ENCODE results near the gene HSD17B13.
"Not testable (repeated sequence)": the region's sequence is repeated elsewhere in the genome, so short reads cannot be mapped to it uniquely, and the experiment has no call there.

The HSD17B13 gene

DNA sequence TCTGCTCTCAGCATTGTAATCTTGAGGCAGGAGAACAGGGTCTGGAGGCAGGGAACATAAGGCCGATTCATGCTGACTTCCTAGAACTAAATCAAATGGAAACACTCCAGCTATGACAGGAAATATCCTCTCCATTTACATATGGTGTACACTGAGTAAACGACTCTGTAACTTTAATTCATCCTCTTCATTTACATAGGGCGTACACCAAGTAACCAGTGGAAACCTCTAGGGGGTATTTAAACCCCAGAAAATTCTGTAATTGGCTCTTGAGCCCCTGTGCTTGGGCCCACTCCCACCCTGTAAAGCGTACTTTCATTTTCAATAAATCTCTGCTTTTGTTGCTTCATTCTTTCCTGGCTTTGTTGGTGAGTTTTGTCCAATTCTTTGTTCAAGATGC is 7.7 kb downstream of the HSD17B13 start:
- DNase-seq: not testable (repeated sequence)

DNA sequence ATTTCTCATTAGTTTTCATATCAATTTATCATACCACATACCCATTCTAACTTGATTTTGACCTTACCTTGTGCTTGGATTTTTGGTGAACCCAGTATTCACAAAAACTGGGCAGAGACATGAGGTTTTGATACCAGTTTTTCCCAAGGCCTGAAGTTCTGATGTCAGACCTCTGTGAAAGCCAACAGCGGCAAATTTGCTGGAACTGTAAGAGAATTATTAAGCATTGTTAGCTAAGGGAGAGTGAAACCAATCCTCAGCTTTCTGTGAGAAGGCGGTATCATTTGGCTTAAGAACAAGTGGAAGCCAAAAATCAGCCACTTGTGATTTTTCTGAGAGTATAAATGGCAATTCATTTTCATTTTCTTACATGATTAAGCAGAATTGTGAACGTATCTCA is 8.9 kb downstream of the HSD17B13 start:
- no peak for DNase-seq

DNA sequence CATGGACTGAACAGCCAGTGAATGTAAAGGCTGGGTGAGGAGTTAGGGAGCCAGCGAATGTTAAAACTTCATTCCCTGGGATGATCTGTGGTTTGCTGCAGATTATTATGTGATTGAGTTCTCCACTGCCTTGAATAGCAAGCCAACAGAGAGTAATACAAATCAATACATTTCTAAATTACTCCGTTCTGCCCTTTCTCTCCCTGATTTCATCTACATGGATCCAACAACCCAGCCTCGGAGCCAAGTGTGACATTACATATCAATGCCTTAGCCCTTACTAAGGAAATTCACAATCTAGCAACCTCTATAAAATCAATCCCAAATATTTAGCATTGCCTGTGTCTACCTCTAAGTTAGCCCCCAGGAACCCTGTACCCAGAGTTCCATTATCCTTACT is 11.0 kb downstream of the HSD17B13 start:
- DNase-seq: no peak

DNA sequence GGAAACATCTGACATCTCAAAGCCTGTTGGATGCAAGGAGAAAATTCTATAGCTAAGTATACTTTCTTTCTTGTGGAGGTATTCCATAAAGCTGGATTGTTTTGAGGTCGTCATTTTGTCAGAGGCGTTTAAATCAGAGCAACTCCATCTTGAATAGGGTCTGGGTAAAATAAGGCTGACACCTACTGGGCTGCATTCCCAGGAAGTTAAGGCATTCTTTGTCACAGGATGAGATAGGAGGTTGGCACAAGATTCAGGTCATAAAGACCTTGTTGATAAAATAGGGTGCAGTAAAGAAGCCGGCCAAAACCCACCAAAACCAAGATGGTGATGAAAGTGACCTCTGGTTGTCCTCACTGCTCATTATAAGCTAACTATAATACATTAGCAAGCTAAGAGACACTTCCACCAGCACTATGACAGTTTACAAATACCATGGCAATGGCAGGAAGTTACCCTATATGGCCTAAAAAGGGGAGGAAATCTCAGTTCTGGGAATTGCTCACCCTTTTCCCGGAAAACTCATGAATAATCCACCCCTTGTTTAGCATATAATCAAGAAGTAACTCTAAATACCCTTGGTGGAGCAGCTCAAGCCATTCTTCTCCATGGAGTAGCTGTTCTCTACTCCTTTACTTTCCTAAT is 11.9 kb downstream of the HSD17B13 start:
- no peak for DNase-seq

DNA sequence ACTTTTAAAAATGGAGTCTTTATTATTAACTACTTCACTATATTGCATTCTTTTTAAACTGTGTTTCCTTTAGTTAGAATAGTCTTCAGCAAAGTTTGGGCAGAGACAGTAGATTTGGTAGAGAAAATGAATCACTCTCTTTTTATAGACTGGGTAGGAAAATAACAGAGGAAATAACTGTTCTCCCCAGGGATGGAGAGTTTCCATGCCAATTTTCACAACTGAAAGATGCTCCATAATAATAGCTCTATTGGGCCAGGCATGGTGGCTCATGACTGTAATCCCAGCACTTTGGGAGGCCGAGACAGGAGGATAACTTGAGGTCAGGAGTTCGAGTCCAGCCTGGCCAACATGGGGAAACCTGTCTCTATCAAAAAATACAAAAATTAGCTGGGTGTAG is 13.1 kb downstream of the HSD17B13 start:
- DNase-seq: no peak

DNA sequence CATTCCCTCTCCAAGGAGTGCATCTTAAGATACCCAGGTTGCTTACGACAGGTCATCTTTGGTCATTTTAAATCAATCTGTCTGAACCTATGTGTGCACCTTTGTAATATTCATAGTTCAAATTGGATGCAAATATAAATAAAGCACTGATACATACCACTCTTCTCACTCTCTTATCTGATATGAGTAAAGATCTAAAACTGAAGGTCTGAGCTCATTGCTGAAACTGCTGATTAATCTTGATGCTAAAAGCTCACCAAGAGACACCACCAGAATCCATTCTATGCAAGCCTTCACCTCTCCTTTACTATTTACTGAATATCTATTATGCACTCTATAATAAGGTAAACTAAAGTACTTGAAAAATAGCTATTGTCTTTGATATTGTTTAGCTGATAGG is 16.6 kb downstream of the HSD17B13 start:
- no peak for DNase-seq

DNA sequence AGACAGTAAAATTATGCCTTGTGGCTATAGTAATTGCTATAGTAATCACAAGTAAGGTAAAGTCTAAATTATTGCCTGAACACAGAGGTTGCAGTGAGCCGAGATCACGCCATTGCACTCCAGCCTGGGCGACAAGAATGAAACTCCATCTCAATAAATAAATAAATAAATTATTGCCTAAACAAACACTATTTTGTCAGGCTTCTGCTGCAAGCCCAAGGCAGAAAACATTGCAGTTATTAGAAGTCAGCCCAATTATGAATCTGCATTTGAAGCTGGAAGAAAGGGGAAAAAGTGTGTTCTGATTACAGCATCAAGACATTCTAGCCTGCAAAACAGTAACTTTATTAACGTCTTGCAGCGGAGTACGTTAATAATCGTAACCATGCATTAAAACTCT is 17.1 kb downstream of the HSD17B13 start:
- DNase-seq: no peak

DNA sequence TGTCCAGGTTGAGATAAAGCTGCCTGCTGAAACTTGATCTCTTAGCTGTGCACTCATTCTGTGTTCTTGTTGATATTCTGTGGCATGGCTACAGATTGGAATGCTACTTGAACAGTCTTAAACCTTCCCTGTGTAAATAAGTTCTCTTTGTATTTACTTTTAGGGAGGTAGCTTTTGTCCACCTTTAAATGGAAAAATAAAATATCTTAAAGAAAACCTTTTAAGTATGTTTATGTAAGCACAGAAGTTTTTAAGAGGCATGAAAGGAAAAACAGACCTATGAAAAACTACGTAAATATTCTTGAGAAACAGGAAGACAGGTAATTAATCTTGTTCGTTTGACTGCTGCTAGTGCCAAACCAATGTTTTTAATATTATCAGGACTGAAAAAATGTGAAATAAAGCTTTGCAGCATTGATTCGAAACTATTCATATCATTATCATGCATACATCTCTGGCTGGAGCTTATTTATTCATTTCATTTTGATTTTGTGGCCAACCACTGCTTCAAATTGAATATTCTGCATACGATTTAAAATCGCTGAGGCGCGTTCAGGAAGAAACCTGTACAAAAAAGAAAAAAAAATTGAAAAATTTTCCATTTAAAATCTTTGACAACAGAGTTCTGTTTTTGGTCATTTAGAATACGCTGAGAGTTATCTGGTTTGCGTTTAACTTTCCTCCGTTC is 17.8 kb downstream of the HSD17B13 start:
- DNase-seq: no peak

DNA sequence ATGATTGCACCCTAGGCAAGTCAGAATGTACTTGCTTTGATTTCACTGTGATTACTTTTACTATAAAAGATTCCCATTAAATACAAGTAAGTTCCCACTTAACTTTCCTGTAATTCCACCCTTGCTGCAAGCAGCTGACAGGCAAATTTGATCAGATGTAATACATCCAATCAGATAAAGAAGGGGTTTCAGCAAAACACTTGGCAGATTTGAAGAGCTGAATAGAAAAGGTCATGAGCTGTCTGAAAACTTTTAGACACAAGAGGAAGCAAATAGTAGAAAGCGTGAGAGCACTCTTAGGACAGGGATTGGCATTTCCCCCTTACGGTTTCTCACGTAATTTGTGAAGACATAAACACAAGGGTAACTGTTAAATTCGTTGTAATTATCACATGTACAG is 22.8 kb downstream of the HSD17B13 start:
- no peak for DNase-seq

DNA sequence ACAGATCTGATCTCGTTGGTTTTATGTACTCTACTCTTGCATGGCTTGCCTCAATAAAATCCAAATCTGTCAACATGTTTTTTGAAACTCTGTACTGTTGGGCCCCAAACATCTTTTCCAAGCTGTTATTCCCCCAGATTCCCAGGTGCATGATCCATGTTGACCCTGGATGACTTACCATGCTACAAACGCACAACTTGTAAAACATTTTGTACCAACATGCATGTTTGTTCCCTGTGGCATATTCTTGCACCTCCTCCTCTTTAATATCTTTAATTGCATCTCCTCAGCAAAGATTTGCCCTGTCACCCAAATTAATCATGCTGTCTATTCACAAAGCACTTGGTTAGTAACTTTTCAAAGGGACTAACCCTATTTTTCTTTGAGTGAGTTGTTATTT is 24.3 kb downstream of the HSD17B13 start:
- no peak for DNase-seq

DNA sequence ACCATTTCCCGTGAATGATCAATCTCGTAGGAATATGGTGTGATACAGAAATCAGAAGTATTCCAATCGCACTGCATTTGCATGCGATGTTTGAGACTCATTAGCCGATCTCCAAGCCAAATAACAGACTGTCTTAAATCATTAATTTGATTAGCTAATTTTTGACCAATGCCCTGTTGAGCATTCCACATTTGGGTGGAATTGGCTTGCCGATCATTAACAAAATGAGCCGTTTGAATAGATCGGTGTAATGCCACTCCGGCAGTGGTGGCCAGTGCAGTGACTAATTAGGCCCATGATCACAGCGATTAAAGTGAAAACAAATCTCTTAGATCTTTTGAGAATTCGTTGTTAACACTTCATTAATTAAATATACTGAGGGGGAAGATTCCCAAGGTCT is 27.8 kb downstream of the HSD17B13 start:
- DNase-seq: not testable (repeated sequence)

DNA sequence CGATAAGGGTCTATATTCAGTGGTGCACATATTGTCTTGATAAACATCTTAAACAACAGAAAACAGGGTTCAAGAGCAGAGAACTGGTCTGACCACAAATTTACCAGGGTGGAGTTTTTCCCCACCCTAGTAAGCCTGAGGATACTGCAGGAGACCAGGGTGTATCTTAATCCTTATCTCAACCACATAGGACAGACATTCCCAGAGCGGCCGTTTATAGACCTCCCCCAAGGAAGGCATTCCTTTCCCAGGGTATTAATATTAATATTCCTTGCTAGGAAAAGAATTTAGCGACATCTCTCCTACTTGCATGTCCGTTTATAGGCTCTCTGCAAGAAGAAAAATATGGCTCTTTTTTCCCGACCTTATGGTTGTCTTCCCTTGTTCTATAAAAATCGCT is 28.8 kb downstream of the HSD17B13 start:
- not testable (repeated sequence) for DNase-seq

DNA sequence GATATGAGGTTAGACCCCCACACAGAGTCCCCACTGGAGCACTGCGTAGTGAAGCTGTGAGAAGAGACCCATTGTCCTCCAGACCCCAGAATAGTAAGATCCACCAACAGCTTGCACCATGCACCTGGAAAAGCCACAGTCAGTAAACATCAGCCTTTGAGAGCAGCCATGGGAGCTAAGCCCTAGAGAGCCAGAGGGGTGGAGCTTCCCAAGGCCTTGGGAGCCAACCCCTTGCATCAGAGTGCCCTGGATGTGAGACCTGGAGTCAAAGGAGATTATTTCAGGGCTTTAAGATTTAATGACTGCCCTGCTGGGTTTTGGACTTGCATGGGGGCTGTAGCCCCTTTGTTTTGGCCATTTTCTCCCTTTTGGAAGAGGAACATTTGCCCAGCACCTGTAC is 35.7 kb downstream of the HSD17B13 start:
- DNase-seq: no peak

DNA sequence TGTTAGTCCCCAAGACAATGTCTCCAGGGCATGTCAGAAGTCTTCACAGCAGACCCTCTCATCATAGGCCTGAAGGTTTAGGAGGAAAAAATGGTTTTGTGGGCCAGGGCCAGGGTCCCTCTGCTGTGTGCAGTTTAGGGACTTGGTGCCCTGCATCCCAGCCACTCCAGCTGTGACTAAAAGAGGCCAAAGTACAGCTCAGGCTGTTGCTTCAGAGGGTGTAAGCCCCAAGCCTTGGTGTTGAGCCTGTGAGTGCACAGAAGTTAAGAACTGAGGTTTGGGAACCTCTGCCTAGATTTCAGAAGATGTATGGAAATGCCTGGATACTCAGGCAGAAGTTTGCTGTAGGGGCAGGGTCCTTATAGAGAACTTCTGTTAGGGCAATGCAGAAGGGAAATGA is 38.4 kb downstream of the HSD17B13 start:
- not testable (repeated sequence) for DNase-seq

DNA sequence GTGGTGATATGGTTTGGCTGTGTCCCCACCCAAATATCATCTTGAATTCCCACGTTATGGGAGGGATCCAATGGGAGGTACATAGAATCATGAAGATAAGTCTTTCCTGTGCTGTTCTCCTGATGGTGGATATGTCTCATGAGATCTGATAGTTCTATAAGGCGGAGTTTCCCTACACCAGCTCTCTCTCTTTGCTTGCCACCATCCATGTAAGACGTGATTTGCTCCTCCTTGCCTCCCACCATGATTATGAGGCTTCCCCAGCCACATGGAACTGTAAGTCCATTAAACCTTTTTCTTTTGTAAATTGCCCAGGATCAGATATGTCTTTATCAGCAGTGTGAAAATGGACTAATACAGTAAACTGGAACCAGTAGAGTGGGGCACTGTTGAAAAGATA is 39.5 kb downstream of the HSD17B13 start:
- no peak for DNase-seq

DNA sequence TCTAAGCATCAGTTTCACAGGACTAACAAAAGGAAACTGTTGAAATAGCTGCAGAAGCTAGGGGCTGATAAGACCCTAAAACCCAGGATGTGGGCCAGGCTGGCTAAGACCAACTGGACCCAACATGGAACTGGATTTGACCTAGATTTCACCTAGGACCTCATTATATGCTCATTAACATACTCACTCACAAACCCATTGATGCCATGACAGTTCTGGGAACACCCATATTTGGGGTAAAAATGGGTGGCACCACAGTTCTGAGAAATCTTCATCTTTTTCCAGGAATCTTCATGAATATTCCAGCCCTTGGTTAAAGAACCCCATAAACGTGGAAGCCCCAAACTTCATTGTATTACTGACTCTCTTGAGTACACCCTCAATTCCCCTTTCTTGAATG is 41.1 kb downstream of the HSD17B13 start:
- no peak for DNase-seq

DNA sequence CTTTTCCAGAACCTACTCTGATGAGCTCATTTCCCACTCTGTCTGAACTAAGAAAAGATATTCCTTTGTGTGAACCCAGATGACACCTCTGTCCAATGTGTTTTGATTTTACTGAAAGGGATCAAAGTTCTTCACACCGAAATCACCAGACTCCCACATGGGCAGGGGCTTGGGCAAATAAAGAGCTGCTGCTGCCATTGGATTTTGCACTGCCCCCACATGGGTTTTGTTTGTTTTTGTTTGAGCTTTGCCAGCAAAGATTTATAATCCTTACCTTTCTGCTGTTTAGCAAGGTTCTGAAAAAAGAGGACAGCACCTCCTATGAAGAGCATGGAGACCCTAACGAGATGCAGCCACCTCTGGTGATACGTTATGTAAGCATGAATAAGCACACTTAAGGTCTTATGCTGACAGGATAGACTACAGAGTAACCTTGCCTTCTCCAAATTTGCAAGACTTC is 44.3 kb downstream of the HSD17B13 start:
- DNase-seq: no peak

DNA sequence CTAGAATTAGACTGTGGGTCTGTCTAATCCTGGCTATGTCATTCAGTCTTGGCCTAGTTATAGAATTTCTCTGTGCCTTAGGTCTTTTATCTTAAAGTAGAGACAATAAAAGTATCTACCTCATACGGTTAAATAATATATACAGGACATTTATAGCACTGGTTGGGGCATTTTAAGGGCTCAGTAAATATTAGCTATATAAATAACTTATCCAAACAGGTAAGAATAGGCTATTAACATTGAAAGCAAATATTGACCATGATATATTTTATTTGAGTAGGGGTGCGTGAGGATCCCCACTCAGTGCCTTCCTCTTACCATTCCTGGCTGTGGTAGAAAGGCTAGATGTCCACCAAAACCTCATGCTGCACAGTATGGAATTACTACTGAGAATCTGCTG is 47.4 kb downstream of the HSD17B13 start:
- DNase-seq: no peak

DNA sequence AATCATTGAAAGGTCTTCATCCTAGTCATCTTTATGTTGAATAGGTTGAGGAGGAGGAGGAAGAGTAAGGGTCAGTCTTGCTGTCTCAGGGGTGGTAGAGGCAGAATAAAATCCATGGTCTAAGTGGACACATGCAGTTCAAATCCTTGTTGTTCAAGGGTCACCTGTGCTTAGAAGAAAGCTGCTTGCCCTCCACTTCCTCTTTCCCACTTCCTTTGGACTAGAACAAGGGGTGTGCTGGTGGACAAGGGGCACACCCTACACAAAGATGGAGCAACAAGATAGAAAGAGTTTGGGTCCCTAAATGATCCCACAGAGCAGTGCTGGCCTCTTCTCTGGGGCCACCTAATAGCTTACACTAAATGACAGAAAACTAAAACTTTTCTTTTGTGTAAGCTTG is 47.9 kb downstream of the HSD17B13 start:
- no peak for DNase-seq

DNA sequence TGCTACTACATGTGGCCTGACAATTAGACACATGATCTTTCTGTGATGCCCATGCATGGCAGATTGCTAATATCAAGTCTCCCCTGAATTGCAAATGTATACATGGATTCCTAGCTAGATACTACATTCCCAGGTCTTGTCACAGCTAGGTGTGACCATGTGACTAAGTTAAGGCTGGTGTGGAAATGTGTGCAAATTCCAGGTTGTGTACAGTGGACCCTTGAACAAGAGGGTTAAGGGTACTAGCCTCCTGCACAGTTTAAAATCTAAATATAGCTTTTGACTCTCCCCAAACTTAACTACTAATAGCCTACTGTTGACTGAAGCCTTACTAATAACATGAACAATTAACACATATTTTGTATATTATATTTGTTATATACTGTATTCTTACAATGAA is 48.4 kb downstream of the HSD17B13 start:
- DNase-seq: no peak

DNA sequence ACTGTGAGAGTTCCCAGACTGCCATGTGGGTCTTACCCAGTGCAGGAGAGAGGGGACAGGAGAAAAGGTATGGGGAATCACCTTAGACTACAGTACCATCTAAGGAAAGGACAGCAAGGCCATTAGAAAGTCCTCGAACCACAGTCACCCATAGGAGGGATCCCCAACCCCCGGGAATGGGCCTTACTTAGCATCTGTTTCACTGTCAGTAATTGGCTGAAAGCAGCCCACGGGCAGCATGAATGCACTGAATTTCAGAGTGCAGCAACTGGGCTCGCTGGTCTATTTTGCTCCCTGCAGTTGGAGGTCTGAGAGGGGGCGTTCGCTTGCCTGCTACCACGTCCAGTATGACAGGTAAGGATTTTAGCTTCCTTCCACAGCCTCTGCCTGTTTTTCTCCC is 51.9 kb downstream of the HSD17B13 start:
- DNase-seq: no peak

DNA sequence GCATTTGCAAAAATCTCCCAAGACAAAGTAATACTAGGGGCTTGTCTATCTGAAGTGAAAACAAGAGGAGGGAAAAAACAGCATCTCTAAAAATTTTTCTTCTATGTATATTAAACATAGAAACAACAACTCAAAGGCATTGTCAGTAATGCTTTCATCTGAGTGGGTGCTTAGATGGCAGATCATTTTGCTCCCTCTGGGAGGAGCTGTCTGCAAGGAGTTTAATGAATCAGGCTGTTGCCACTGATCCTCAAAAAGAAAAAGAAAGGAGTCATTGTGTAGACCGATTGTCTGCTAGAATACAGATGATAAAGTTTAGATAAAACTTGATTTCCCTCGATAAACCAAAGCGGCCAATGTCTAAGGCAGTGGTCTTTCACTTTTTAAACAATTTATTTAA is 52.5 kb downstream of the HSD17B13 start:
- no peak for DNase-seq

DNA sequence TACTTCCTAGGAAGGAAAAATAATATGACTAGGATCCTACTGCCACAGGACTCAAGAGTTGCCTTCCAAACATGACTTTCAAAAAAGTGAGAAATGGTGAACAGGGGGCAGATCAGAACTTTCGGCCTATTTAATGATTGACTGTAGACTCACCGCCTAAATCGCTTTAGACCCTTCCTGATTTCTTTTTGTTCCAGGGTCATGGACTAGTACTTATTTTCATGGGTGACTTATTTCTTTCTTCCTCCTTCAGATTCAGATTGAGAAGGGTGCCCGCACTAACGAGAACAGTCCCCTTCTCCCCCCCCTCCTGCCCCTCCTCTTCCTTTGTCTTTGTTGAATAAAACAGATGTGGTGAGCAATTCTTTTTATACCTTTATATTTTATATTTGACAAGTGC is 54.3 kb downstream of the HSD17B13 start:
- DNase-seq: no peak

DNA sequence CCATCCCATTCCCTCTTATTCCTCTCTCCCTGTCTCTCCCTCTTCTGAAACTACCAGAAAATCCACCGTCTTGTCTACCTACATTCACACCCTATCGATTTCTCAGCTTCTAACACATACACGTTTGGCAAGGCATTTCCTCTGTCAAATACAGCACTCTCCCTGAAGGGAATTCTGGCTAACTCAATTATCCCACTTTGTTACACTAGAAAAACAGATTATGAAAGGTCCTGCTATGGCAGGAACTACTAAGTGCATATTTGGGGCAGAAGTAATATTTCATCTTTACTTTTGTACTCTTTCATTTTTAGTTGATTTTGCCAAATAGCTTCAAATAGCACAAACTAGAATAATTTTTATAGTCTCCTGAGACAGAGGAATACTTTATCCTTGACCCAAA is 55.7 kb downstream of the HSD17B13 start:
- DNase-seq: no peak

DNA sequence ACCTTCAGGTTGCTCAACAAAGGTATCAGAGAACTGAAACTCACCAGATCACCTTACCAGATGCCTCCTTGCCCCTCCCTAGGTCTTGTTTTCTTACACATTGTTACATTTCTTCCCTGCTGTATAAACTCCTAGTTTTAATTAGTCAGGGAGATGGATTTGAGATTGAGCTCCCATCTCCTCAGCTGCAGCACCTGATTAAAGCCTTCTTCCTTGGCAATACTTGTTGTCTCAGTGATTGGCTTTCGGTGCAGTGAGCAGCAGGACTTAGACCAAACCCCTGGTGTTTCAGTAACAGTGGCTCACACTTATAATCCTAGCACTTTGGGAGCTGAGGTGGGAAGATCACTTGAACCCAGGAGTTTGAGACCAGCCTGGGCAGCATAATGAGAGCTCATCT is 59.8 kb downstream of the HSD17B13 start:
- DNase-seq: no peak
